Measurements from ENCODE around the gene GID8. TPM values are rescaled to one million over a fixed set of nuclear protein-coding genes. Genes with fewer than 3 reads are reported as not detected.
"Not testable (repeated sequence)": the region's sequence is repeated elsewhere in the genome, so short reads cannot be mapped to it uniquely, and the experiment has no call there.

The GID8 gene
- total and polyA plus RNA-seq, 8 donors: 10.8 to 39.3 (median 15.5) TPM

DNA sequence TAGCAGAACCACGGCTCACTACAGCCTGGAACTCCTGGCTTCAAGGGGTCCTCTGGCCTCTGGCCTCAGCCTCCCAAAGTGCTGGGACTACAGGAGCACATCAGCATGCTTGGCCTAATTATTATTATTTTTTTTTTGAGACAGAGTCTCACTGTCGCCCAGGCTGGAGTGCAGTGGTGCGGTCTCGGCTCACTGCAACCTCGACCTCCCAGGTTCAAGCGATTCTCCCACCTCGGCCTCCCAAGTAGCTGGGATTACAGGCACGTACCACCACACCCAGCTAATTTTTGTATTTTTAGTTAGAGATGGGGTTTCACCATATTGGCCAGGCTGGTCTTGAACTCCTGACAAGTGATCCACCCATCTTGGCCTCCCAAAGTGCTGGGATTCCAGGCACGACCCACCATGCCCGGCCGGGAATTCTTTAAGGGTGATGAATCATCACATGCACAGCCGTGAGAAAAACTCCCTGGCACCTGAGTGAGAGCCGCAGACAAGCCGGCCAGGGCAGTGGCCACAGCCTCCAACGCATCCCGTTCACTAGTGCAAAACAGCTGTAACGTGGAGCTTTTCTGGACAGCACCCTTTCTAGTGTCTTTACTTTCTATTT, 14.8 kb upstream of the GID8 start:
- H3K4me1 ChIP-seq: peaks cover 84 to 89% (median 86%) of the 10 kb centered on the region in 4 donors
- H3K9me3 ChIP-seq; H3K27me3 ChIP-seq; H3K36me3 ChIP-seq; intact Hi-C loops (cut with DNase I; ENCODE audit: low total_unique reads): not testable (repeated sequence)
- WGBS, 5 donors: 46 to 49% (median 48%) methylated on average over 17 of the region's 17 CpGs
- H3K4me3 ChIP-seq: peak overlapping the region in 1 of 4 donors; percentile 15
- peak; percentile 47 to 51 for DNase-seq
- H3K27ac ChIP-seq: peak overlapping the region; percentile 23 to 99 (median 98)
- peak in 1 of 3 donors; percentile 24 for TF ChIP-seq POLR2AphosphoS5 (IDR thresholded peaks at IDR 0.05)

DNA sequence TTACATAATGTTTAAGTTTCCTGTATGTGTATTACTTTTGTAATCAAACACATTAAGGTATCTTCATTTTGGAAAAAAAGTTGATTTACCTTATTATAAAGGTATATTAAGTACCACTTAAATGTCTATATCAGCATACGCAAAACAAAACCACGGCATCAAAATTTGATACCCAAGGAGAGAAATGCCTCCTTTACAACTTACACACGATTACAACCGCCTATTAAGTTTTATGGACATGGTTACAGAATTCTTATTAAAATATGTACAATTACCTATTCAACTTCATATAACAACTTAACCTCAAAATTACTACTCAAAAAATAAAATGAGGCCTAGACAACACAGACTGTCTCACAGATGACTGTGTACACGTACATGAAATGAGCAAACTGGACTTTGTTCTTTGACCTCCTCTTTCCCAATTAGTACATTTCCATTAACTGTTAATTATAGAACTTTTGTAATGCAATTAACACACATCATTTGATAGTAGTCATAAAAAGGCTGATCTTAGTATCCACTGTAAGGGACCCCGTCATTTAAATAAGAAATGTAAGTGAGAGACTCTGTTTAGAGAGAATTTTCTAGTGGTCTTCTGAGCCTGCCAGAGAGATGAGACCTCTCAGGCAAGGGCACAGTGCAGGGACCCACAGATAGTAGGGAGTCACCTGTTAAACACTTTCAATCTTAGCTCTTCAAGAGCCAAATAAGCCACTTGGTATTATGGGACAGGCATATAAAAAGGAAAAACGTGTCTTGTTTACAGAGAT, 14.1 kb upstream of the GID8 start:
- peak overlapping the region; percentile 31 to 99 (median 98) for H3K27ac ChIP-seq
- peaks cover 83 to 89% (median 86%) of the 10 kb centered on the region in 4 donors for H3K4me1 ChIP-seq
- no peaks in the 10 kb centered on the region for H3K27me3 ChIP-seq
- DNase-seq: no peak
- H3K4me3 ChIP-seq: peak overlapping the region; percentile 76 to 95 (median 93)
- H3K9me3 ChIP-seq: no peaks in the 10 kb centered on the region
- 28 to 43% (median 39%) methylated on average over 7 of the region's 7 CpGs for WGBS, 5 donors
- H3K36me3 ChIP-seq: no peaks in the 10 kb centered on the region
- intact Hi-C loops (cut with DNase I; ENCODE audit: low total_unique reads): no loop called here
- TF ChIP-seq POLR2AphosphoS5 (IDR thresholded peaks at IDR 0.05) (no peak), POLR2A (IDR thresholded peaks at IDR 0.05) (no peak), EP300 (IDR thresholded peaks at IDR 0.05) (no peak)
- TF ChIP-seq, protein P1, sequence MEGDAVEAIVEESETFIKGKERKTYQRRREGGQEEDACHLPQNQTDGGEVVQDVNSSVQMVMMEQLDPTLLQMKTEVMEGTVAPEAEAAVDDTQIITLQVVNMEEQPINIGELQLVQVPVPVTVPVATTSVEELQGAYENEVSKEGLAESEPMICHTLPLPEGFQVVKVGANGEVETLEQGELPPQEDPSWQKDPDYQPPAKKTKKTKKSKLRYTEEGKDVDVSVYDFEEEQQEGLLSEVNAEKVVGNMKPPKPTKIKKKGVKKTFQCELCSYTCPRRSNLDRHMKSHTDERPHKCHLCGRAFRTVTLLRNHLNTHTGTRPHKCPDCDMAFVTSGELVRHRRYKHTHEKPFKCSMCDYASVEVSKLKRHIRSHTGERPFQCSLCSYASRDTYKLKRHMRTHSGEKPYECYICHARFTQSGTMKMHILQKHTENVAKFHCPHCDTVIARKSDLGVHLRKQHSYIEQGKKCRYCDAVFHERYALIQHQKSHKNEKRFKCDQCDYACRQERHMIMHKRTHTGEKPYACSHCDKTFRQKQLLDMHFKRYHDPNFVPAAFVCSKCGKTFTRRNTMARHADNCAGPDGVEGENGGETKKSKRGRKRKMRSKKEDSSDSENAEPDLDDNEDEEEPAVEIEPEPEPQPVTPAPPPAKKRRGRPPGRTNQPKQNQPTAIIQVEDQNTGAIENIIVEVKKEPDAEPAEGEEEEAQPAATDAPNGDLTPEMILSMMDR (IDR thresholded peaks at IDR 0.05): no peak

DNA sequence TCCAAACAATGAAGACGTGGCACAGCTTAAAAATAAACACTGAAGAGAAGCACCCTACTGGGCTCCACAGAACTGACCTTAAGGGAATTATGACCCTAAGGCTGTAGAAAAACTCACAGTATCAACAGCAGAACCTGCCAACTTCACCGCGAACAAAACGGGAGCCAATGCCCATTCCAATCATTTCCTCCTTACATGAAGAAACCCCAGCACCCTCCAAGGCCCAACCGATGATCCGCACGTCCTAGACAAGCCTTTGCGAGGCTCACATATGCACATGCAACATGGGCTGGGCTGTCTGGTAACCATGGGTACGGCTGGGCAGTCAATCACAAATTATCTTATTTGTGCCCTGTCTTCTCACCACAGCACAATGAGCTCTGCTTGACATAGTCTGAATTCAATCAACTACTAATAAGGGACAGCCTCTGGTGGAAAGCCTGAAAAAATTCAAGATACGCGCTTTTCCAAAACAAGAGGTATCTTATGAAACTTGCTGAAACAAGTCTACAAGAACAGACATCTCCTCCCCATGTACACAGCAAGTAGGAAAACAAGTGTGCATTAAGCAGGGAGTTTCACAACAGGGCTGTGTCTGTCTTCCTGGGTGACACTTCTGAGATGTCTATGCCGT, 13.4 kb upstream of the GID8 start:
- Histone ChIP-seq H3K4me1 (peaks cover 79 to 89% (median 86%) of the 10 kb centered on the region in 4 donors), H3K4me3 (peak overlapping the region; percentile 76 to 95 (median 93))

DNA sequence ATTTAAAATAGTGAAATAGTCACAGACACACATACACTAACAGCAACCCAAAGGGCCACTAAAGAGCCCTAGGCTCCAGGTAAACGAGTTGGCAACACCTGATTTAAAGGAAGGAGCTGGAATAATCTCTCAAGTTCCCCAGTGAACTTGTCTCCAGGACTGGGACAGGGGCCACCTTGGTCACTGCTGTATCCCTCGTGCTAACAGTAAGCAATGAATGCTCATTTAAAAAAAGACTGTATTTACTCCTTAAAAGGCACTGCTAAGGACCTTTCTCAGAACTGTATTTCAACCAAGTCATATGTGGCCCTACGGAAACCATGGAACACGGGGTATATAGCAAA, 12.9 kb upstream of the GID8 start:
- Histone ChIP-seq H3K4me1 (peaks cover 78 to 89% (median 86%) of the 10 kb centered on the region in 4 donors), H3K4me3 (peak overlapping the region; percentile 76 to 95 (median 93)), H3K27ac (peak overlapping the region; percentile 92 to 99 (median 98)), H3K27me3 (no peaks in the 10 kb centered on the region), H3K9me3 (no peaks in the 10 kb centered on the region), H3K36me3 (no peaks in the 10 kb centered on the region)
- TF ChIP-seq, protein P1 (IDR thresholded peaks at IDR 0.05): no peak
- TF ChIP-seq POLR2A (IDR thresholded peaks at IDR 0.05) (no peak), POLR2AphosphoS5 (IDR thresholded peaks at IDR 0.05) (no peak), EP300 (IDR thresholded peaks at IDR 0.05) (no peak)
- DNase-seq: no peak
- WGBS, 5 donors: 2 to 3% (median 2%) methylated on average over 4 of the region's 4 CpGs
- intact Hi-C loops (cut with DNase I; ENCODE audit: low total_unique reads): no loop called here

More for the DNA sequence above, 13.4 kb upstream of the GID8 start:
- peak in 1 of 2 donors; percentile 69 for DNase-seq
- intact Hi-C loops (cut with DNase I; ENCODE audit: low total_unique reads): no loop called here
- peak overlapping the region; percentile 68 to 99 (median 98) for H3K27ac ChIP-seq
- 12 to 23% (median 16%) methylated on average over 12 of the region's 12 CpGs for whole genome bisulfite sequencing, 5 donors
- H3K9me3 ChIP-seq: no peaks in the 10 kb centered on the region
- TF ChIP-seq POLR2A (IDR thresholded peaks at IDR 0.05) (no peak), POLR2AphosphoS5 (IDR thresholded peaks at IDR 0.05) (no peak), EP300 (IDR thresholded peaks at IDR 0.05) (no peak)
- TF ChIP-seq, protein P1 (IDR thresholded peaks at IDR 0.05): no peak
- no peaks in the 10 kb centered on the region for H3K36me3 ChIP-seq
- no peaks in the 10 kb centered on the region for H3K27me3 ChIP-seq
